Stimulated activated CD4-positive, alpha-beta T cell treated with anti-CD3 and anti-CD28 coated beads, Interleukin-4, amount 100 ng/mL, for 4 hours (primary cell): Measurements from ENCODE around the gene MCAT.
"Not testable (repeated sequence)": the region's sequence is repeated elsewhere in the genome, so short reads cannot be mapped to it uniquely, and the experiment has no call there.

Source experiments
- DNase-seq, 2 experiments: peaks; one replicate each; pipeline ENCODE4 v3.0.0-alpha.2; 2020

The MCAT gene

GRCh38 chr22:43118024-43118849, 25.0 kb downstream of the MCAT start:
- DNase-seq: no peak

- no peak for DNase-seq
Observed at GRCh38 chr22:43116932-43117331, 26.3 kb downstream of the MCAT start.

- DNase-seq: no peak
Observed at GRCh38 chr22:43114958-43115357, 28.2 kb downstream of the MCAT start.

- DNase-seq: no peak
Observed at GRCh38 chr22:43113526-43114251, 29.5 kb downstream of the MCAT start.

- peak; percentile 46 to 59 for DNase-seq
Observed at GRCh38 chr22:43110927-43111623, 32.1 kb downstream of the MCAT start.

GRCh38 chr22:43110444-43110926, 32.7 kb downstream of the MCAT start, which contains the start of gene BIK:
Gene BIK, plus strand, starts transcription at chr22:43110750. Its CDS starts 13,273 bp downstream, at chr22:43124023.
- DNase-seq: peak; percentile 36 to 43

GRCh38 chr22:43109921-43110443, 33.2 kb downstream of the MCAT start:
- no peak for DNase-seq

GRCh38 chr22:43109511-43109910, 33.7 kb downstream of the MCAT start:
- no peak for DNase-seq

- no peak for DNase-seq
Observed at GRCh38 chr22:43106302-43106701, 36.9 kb downstream of the MCAT start.

- DNase-seq: not testable (repeated sequence)
Observed at GRCh38 chr22:43104950-43105349, 38.2 kb downstream of the MCAT start.

GRCh38 chr22:43104056-43104625, 39.1 kb downstream of the MCAT start:
- peak in 1 of 2 experiments; percentile 16 for DNase-seq

GRCh38 chr22:43101306-43101705, 41.9 kb downstream of the MCAT start:
- DNase-seq: no peak

GRCh38 chr22:43100225-43100624, 43.0 kb downstream of the MCAT start:
- DNase-seq: no peak

GRCh38 chr22:43099095-43099494, 44.1 kb downstream of the MCAT start:
- DNase-seq: no peak

GRCh38 chr22:43098356-43098755, 44.8 kb downstream of the MCAT start:
- no peak for DNase-seq

- DNase-seq: no peak
Observed at GRCh38 chr22:43096420-43096819, 46.8 kb downstream of the MCAT start.

GRCh38 chr22:43094551-43094950, 48.6 kb downstream of the MCAT start:
- no peak for DNase-seq

GRCh38 chr22:43094085-43094484, 49.1 kb downstream of the MCAT start:
- no peak for DNase-seq

GRCh38 chr22:43092085-43092484, 51.1 kb downstream of the MCAT start:
- no peak for DNase-seq

GRCh38 chr22:43090130-43090789, 52.9 kb downstream of the MCAT start:
- DNase-seq: peak; percentile 20 to 50

GRCh38 chr22:43088984-43089717, 54.0 kb downstream of the MCAT start, which contains the start of gene TTLL1:
Gene TTLL1, minus strand, starts transcription at chr22:43089391. Its CDS starts 13,805 bp downstream, at chr22:43075586.
- peak; percentile 84 to 88 for DNase-seq
